Neutrophil (primary cell): ENCODE measurements around the gene ARHGAP4.
A peak's percentile ranks its signal among the peaks of the same experiment; 100 is the strongest.

Experiments used
- H3K27ac ChIP-seq: fragments of 200-600 bp; sonication (generic); 2 replicates; pipeline ENCODE4 v1.5.1; 2016; ENCODE audit warnings: mild to moderate bottlenecking, moderate library complexity
- H3K27me3 ChIP-seq: fragments of 200-600 bp; sonication (generic); 2 replicates; pipeline ENCODE4 v1.6.0; 2016; ENCODE audit warnings: mild to moderate bottlenecking
- H3K36me3 ChIP-seq: fragments of 200-600 bp; sonication (generic); 2 replicates; pipeline ENCODE4 v1.5.1; 2017
- H3K4me1 ChIP-seq, 2 experiments: fragments of 200-600 bp in 1 of 2; sonication (generic) in 1 of 2; 1 replicate in 1 of 2; 2 replicates in 1 of 2; pipeline versions ENCODE4 v1.5.1 to v1.6.1; 2013 to 2016; ENCODE audit warnings: low read depth in 1 of 2, low read length in 1 of 2, mild to moderate bottlenecking in 1 of 2, moderate library complexity in 1 of 2; ENCODE audit not compliant: control insufficient read depth in 1 of 2, insufficient read depth in 1 of 2
- H3K4me3 ChIP-seq, 2 experiments: fragments of 200-600 bp in 1 of 2; sonication (generic) in 1 of 2; 1 replicate in 1 of 2; 2 replicates in 1 of 2; pipeline ENCODE4 v1.5.1; 2013 to 2016; ENCODE audit warnings: low read depth in 1 of 2, low read length in 1 of 2, mild to moderate bottlenecking in 1 of 2, moderate library complexity in 1 of 2
- H3K9me3 ChIP-seq: fragments of 200-600 bp; sonication (generic); 2 replicates; pipeline ENCODE4 v1.5.1; 2016
- CTCF ChIP-seq: fragments of 200-600 bp; sonication (generic); IDR thresholded peaks from 2 replicates; pipeline ENCODE4 v1.5.1; 2016; ENCODE audit warnings: antibody characterized with exemption

Gene ARHGAP4

GRCh38 chrX:153900831-153901752, 25.0 kb downstream of the ARHGAP4 start:
- H3K9me3 ChIP-seq: no peaks in the 10 kb centered on the region
- peaks cover 4% of the 10 kb centered on the region for H3K36me3 ChIP-seq
- no peak for TF ChIP-seq CTCF
- no peaks in the 10 kb centered on the region for H3K27me3 ChIP-seq
- peak overlapping the region in 1 of 2 experiments; percentile 17 for H3K4me3 ChIP-seq
- H3K27ac ChIP-seq: peak overlapping the region; percentile 61
- peaks cover 34 to 40% of the 10 kb centered on the region in 2 experiments for H3K4me1 ChIP-seq

- H3K9me3 ChIP-seq: no peaks in the 10 kb centered on the region
- TF ChIP-seq CTCF: no peak
- peaks cover 14 to 22% of the 10 kb centered on the region in 2 experiments for H3K4me1 ChIP-seq
- H3K4me3 ChIP-seq: no peak overlapping the region
- H3K36me3 ChIP-seq: no peaks in the 10 kb centered on the region
- no peak overlapping the region for H3K27ac ChIP-seq
- peaks cover 5% of the 10 kb centered on the region for H3K27me3 ChIP-seq
Observed at GRCh38 chrX:153897899-153898298, 28.2 kb downstream of the ARHGAP4 start.

GRCh38 chrX:153889123-153889522, 36.9 kb downstream of the ARHGAP4 start:
- Histone ChIP-seq H3K9me3 (no peaks in the 10 kb centered on the region), H3K36me3 (no peaks in the 10 kb centered on the region), H3K27me3 (peaks cover 86% of the 10 kb centered on the region), H3K4me3 (no peak overlapping the region), H3K4me1 (no peaks in the 10 kb centered on the region), H3K27ac (no peak overlapping the region)
- TF ChIP-seq CTCF: no peak

GRCh38 chrX:153888344-153888743, 37.7 kb downstream of the ARHGAP4 start:
- Histone ChIP-seq H3K4me3 (no peak overlapping the region), H3K27me3 (peaks cover 88% of the 10 kb centered on the region), H3K36me3 (no peaks in the 10 kb centered on the region), H3K9me3 (no peaks in the 10 kb centered on the region), H3K27ac (no peak overlapping the region), H3K4me1 (no peaks in the 10 kb centered on the region)
- no peak for TF ChIP-seq CTCF

GRCh38 chrX:153887385-153887784, 38.7 kb downstream of the ARHGAP4 start:
- H3K27me3 ChIP-seq: peaks cover 96% of the 10 kb centered on the region

More at GRCh38 chrX:153887385-153887784, 38.7 kb downstream of the ARHGAP4 start:
- Histone ChIP-seq H3K4me1 (no peaks in the 10 kb centered on the region), H3K4me3 (no peak overlapping the region), H3K27ac (no peak overlapping the region), H3K36me3 (no peaks in the 10 kb centered on the region), H3K9me3 (no peaks in the 10 kb centered on the region)
- no peak for TF ChIP-seq CTCF
